GM18502 (cell line): Measurements from ENCODE around the gene CCDC88A.
"Not testable (repeated sequence)": the region's sequence is repeated elsewhere in the genome, so short reads cannot be mapped to it uniquely, and the experiment has no call there.

Source experiments
- ATAC-seq: cut with Tn5 transposase; IDR thresholded peaks from one replicate; pipeline ENCODE4 v1.9.1; 2021; ENCODE audit warnings: mild to moderate bottlenecking; ENCODE audit not compliant: unreplicated experiment, poor library complexity

CCDC88A gene

DNA sequence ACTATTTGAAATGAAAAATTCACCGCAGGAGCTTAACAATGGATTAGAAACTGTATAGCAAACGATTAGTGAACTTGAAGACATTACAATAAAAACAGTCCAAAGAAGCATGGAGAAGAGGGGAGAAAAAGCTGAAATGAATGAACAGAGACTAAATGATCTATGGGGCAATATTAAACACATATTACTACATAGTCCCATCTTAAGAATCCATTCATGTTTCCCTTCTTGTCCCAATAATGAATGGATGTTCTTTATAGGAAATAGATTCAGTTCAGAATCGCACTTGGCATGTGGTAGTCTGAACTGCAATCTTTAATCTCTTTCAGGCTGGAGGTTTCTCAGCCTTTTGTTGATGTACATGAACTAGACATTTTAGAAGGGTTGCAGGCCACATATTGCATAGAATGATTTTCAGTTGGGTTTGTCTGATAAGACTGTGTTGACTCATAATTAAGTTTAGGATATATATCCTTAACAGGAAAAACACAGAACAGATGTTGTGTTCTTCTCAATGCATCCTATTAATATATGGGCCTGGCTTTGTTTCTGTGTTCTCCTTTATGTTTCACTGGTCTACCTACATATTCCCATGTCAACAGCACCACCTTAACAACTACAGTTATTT lies 27.9 kb downstream of the CCDC88A start:
- no peak for ATAC-seq

GRCh38 chr2:55391155-55391554 lies 28.5 kb downstream of the CCDC88A start:
- no peak for ATAC-seq

DNA sequence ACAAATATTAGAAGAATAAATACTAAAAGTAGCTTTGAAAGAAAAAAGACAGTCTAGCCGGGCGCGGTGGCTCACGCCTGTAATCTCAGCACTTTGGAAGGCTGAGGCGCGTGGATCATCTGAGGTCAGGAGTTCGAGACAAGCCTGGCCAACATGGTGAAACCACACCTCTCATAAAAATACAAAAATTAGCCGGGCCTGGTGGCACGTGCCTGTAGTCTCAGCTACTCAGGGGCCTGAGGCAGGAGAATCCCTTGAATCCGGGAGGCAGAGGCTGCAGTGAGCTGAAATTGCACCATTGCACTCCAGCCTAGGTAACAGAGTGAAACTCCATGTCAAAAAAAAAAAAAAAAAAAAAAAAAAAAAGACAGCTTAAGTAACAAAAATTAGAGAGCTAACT lies 34.1 kb downstream of the CCDC88A start:
- ATAC-seq: not testable (repeated sequence)

DNA sequence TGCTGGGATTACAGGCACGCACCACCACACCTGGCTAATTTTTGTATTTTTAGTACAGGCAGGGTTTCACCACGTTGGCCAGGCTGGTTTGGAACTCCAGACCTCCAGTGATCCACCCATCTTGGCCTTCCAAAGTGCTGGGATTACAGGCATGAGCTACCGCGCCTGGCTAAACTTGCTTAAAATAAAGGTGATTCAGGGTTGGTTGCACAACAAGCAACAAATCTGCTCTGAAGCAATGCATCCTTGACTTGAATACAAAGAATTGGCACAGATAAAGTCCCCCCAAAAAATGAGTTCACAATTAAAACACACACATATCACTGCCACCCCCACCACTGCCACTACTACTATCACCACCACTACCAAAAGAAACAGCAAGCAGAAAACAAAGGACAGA lies 34.9 kb downstream of the CCDC88A start:
- no peak for ATAC-seq

- ATAC-seq: no peak
Observed at GRCh38 chr2:55371376-55371775, 48.3 kb downstream of the CCDC88A start.

- no peak for ATAC-seq
Observed at GRCh38 chr2:55370208-55370607, 49.4 kb downstream of the CCDC88A start.

DNA sequence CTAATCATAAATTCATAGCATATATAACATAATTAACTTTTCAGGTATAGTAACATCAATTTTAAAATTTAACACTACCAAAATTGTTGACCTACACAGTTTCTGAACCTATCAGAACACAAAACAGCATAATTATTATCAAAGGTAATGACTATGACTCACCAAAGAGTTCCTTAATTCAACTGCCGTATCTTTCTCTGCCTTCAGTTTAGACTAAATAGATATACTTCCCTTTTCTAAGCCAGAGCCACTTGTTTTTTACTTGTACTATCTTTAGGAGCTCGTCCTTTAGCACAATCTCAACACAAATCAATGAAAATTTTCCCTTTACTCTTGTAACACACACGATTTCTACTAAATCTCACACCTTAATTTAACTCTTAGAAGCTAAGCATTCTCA lies 54.4 kb downstream of the CCDC88A start:
- ATAC-seq: no peak

DNA sequence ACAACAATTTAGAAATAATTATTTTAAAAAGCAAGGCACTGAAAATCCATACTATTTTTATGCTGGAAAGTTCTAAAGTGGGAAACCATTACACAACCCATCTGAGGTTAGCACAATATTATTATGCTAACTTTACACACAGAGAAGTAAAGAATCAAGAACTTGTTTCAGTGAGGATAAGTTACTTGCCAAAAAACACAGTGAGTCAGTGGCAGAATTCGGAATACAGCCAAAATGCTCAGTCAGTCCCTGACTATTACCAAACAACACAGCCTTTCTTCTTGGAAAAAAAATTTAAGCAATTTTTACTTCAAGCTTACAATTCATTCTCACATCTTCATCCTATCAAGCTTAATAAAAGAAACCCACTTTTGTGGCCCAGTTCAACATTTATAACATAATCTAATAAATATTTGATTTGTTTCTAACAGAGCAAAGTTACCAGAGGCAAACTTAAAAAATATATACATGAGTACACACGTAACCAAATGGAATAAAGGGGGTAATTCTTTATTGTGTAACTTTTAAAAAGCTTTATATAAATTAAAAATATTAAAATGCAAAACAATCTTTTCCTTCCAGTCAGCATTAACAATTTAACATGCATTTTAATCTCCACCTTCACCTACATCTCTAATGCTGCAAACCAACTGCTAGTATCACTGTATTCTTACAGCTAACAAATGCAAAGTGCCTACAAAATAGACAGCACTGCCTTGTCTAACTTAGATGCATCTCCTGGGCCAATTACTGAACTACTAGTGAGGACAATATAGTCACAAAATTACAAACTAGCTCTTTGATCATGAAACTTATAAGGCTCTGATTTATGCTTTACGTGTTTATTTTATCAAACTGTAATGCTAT lies 55.2 kb downstream of the CCDC88A start:
- no peak for ATAC-seq

- ATAC-seq: no peak
Observed at GRCh38 chr2:55363636-55364035, 56.0 kb downstream of the CCDC88A start.

- ATAC-seq: peak; percentile 62
Observed at GRCh38 chr2:55361465-55362189, 58.0 kb downstream of the CCDC88A start.

GRCh38 chr2:55358451-55358850 lies 61.2 kb downstream of the CCDC88A start:
- ATAC-seq: no peak

- ATAC-seq: no peak
Observed at GRCh38 chr2:55357927-55358326, 61.7 kb downstream of the CCDC88A start.

DNA sequence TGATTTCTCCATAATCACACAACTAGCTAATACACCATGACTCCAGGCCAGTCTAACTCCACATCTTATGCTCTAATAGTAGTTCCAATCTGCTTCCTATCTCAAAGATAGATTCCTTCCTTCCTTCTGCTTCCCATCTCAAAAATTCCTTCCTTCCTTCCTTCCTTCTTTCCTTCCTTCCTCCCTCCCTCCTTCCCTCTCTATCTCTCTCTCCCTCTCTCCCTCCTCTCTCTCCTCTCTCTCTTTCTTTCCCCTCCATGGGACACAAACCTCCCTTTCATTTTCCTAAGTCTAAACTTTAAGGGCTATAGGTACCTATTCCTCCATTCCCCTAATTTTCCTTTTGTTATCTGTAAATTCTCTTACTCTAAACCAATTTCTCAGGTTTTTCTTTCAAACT lies 62.5 kb downstream of the CCDC88A start:
- ATAC-seq: no peak

DNA sequence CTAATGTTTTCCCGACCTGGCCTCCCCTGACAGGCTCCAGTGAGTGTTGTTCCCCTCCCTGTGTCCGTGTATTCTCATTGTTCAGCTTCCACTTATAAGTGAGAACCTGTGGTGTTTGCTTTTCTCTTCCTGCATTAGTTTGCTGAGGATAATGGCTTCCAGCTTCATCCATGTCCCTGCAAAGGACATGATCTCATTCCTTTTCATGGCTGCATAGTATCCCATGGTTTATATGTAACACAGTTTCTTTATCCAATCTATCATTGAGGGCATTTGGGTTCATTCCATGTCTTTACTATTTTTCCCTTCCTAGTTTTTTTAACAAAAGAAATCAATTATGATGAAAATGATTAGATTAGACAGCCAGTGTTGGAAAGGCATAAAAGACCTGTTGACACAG lies 63.5 kb downstream of the CCDC88A start:
- not testable (repeated sequence) for ATAC-seq

GRCh38 chr2:55355451-55355850 lies 64.2 kb downstream of the CCDC88A start:
- no peak for ATAC-seq

DNA sequence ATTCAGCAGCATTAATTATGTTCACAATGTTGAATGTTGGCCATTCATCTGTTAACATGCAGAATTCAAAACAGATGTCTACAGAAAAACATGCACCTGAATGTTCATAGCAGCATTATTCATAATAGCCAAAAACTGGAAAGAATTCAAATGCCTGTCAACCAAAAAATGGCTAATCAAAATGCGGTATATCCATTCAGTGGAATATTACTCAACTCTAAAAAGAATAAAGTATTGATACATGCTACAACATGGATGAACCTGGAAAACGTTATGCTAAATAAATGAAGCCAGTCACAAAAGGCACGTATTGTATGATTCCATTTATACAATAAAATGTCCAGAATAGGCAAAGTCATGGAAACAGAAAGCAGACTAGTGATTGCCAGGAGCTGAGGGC lies 68.0 kb downstream of the CCDC88A start:
- ATAC-seq: no peak

DNA sequence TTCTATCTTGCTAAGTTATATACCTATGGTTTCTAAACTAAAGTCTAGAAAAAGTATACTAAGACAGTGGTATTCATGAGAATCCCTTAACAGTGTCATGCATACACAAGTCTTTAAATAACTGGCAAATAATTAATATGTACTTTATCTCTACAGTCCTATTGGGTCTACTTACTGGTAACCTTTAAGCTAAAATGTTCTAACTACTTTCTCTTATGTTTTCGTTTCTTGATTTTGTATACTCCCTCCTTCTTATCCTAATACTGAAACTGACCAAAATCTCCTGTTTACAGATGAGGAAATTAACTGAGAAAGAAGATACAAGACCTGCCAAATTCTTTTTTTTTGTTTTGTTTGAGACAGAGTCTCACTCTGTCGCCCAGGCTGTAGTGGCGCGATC lies 74.6 kb downstream of the CCDC88A start:
- no peak for ATAC-seq

- no peak for ATAC-seq
Observed at GRCh38 chr2:55338268-55338667, 81.4 kb downstream of the CCDC88A start.

- no peak for ATAC-seq
Observed at GRCh38 chr2:55334728-55335127, 84.9 kb downstream of the CCDC88A start.

DNA sequence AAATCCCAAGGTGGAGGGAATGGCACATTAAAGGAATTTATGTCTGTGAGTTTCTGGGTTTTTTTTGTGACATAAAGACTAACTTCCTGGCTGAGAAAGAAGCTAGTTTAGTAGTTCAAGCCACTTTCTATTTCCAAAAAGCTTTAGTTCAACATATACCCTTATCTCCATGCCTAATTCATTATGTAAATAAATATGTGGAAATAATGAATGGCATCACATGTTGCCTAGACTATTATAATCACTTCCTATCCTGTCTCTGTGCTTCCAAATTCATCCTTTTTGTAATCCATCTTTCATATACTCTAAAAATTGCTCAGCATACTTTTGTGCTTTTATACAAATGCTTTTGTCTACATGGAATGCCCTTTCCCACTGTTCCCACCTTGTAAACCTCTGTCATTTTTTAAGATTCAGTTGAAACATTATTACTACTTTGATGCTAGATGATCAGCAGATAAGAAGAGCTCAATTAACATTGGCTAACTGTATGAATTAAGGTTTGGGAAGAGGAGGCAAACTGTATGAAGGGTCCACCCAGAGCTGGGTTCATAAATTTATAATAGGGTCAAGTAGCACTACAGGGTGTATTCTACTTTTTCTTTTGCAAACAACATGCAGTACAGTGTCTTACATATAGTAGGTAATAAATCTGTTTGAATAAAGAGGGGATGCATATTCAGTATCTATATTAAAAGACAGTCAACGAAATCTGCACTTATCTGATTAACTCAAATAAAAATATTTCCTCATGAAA lies 88.9 kb downstream of the CCDC88A start:
- ATAC-seq: no peak
